IMR-90 (cell line): ENCODE measurements around the gene EIF2S1. TPM values are rescaled to one million over a fixed set of nuclear protein-coding genes. Genes with fewer than 3 reads are reported as not detected.

ENCODE experiments used
- ATAC-seq: fragments of 200-7000 bp; cut with Tn5 transposase; 2 replicates; pipeline ENCODE4 v1.9.1; 2020; ENCODE audit warnings: low read depth, mild to moderate bottlenecking, moderate library complexity
- BruUV-seq: library from RNA; stranded (reverse); fragments of 400-500 nt; replicated peaks from 2 replicates; lab custom pipeline; 2021; lab: Mats Ljungman, UMichigan
- CTCF ChIA-PET: fragments of 300-600 bp; formaldehyde crosslinking; extraction: SDS; loops from one replicate; lab custom pipeline; 2021; ENCODE audit warnings: antibody characterized with exemption; lab: Yijun Ruan, JAX
- POLR2A ChIA-PET: fragments of 300-600 bp; sonication (Branson Sonifier 250); formaldehyde crosslinking; loops from one replicate; lab custom pipeline; 2022; ENCODE audit warnings: antibody characterized with exemption; ENCODE audit not compliant: unreplicated experiment; lab: Charles Lee
- DNase-seq: peaks from one replicate; pipeline ENCODE4 v3.0.0; 2013
- H2AFZ ChIP-seq: replicated peaks from 2 replicates; pipeline ENCODE3; 2013; ENCODE audit warnings: low read length, mild to moderate bottlenecking; ENCODE audit not compliant: poor library complexity
- H2AK5ac ChIP-seq: 2 replicates; pipeline ENCODE4 v1.6.1; 2013; ENCODE audit warnings: low read depth, low read length, inconsistent platforms
- H2AK9ac ChIP-seq: replicated peaks from 2 replicates; pipeline ENCODE3; 2013; ENCODE audit warnings: mild to moderate bottlenecking, low read depth, low read length, moderate library complexity; ENCODE audit not compliant: poor library complexity
- H2BK120ac ChIP-seq: 2 replicates; pipeline ENCODE4 v1.6.1; 2013; ENCODE audit warnings: low read depth, low read length, inconsistent platforms
- H2BK15ac ChIP-seq: 3 replicates; pipeline ENCODE4 v1.6.1; 2013; ENCODE audit warnings: low read depth, low read length, inconsistent platforms
- H2BK20ac ChIP-seq: 2 replicates; pipeline ENCODE4 v1.6.1; 2013; ENCODE audit warnings: low read depth, mild to moderate bottlenecking, inconsistent platforms, low read length, moderate library complexity
- H2BK5ac ChIP-seq: 2 replicates; pipeline ENCODE4 v1.6.1; 2013; ENCODE audit warnings: mild to moderate bottlenecking, low read depth, low read length, inconsistent platforms; ENCODE audit not compliant: poor library complexity, severe bottlenecking
- H3K14ac ChIP-seq: replicated peaks from 2 replicates; pipeline ENCODE4 v1.6.1; 2013; ENCODE audit warnings: low read depth, low read length, inconsistent platforms
- H3K18ac ChIP-seq: 2 replicates; pipeline ENCODE4 v1.6.1; 2013; ENCODE audit warnings: low read depth, low read length, control low read depth
- H3K23ac ChIP-seq: 2 replicates; pipeline ENCODE4 v1.6.1; 2013; ENCODE audit warnings: low read depth, low read length, inconsistent platforms
- H3K27ac ChIP-seq: 2 replicates; pipeline ENCODE4 v1.5.1; 2013; ENCODE audit warnings: mild to moderate bottlenecking, control low read depth, low read length; ENCODE audit not compliant: insufficient read depth
- H3K27me3 ChIP-seq: 2 replicates; pipeline ENCODE4 v1.6.1; 2013; ENCODE audit warnings: low read length; ENCODE audit not compliant: control insufficient read depth, insufficient read depth
- H3K36me3 ChIP-seq: 2 replicates; pipeline ENCODE4 v1.6.1; 2013; ENCODE audit warnings: low read length, mixed read lengths; ENCODE audit not compliant: control insufficient read depth, insufficient read depth
- H3K4ac ChIP-seq: 2 replicates; pipeline ENCODE4 v1.6.1; 2013; ENCODE audit warnings: low read depth, low read length, inconsistent platforms
- H3K4me1 ChIP-seq: 2 replicates; pipeline ENCODE4 v1.6.1; 2013; ENCODE audit warnings: low read length, mixed read lengths; ENCODE audit not compliant: control insufficient read depth, insufficient read depth
- H3K4me2 ChIP-seq: 2 replicates; pipeline ENCODE4 v1.6.1; 2013; ENCODE audit warnings: low read depth, mild to moderate bottlenecking, control low read depth, low read length, moderate library complexity
- H3K4me3 ChIP-seq: 2 replicates; pipeline ENCODE4 v1.5.1; 2013; ENCODE audit warnings: low read depth, mild to moderate bottlenecking, control low read depth, low read length, moderate library complexity; ENCODE audit not compliant: insufficient read depth
- H3K56ac ChIP-seq: 2 replicates; pipeline ENCODE4 v1.6.1; 2013; ENCODE audit warnings: low read length, inconsistent platforms; ENCODE audit not compliant: insufficient read depth; ENCODE audit errors: extremely low read depth
- H3K79me1 ChIP-seq, 2 experiments: 2 replicates each; pipeline ENCODE4 v1.6.1; 2013; ENCODE audit warnings: low read length in 2 of 2, inconsistent platforms in 1 of 2, low read depth in 1 of 2
- H3K9ac ChIP-seq: 2 replicates; pipeline ENCODE4 v1.6.1; 2013; ENCODE audit warnings: low read depth, low read length, control low read depth
- H3K9me1 ChIP-seq: 2 replicates; pipeline ENCODE4 v1.6.1; 2013; ENCODE audit warnings: low read length, inconsistent platforms; ENCODE audit not compliant: insufficient read depth
- H3K9me3 ChIP-seq: 2 replicates; pipeline ENCODE4 v1.6.1; 2013; ENCODE audit warnings: low read length; ENCODE audit not compliant: control insufficient read depth, insufficient read depth
- H4K20me1 ChIP-seq: 2 replicates; pipeline ENCODE4 v1.6.1; 2013; ENCODE audit warnings: low read length, inconsistent platforms; ENCODE audit not compliant: insufficient read depth
- H4K5ac ChIP-seq: 2 replicates; pipeline ENCODE4 v1.6.1; 2013; ENCODE audit warnings: mild to moderate bottlenecking, low read depth, low read length, control low read depth
- H4K8ac ChIP-seq, 2 experiments: 2 replicates each; pipeline ENCODE4 v1.6.1; 2013; ENCODE audit warnings: low read depth in 2 of 2, low read length in 2 of 2, control low read depth in 1 of 2, inconsistent platforms in 1 of 2
- H4K91ac ChIP-seq: 2 replicates; pipeline ENCODE4 v1.6.1; 2013; ENCODE audit warnings: low read depth, low read length, inconsistent platforms; ENCODE audit not compliant: insufficient read depth
- BHLHE40 ChIP-seq: fragments of 150-350 bp; IDR thresholded peaks from 2 replicates; pipeline ENCODE4 v1.6.1; 2016; ENCODE audit warnings: mild to moderate bottlenecking, low read depth, low read length
- CEBPB ChIP-seq: IDR thresholded peaks from 2 replicates; pipeline ENCODE4 v1.6.1; 2012; ENCODE audit warnings: low read depth, low read length, improper control_type of control experiment
- CHD1 ChIP-seq: IDR thresholded peaks from 2 replicates; pipeline ENCODE4 v1.6.1; 2012; ENCODE audit warnings: low read depth, low read length, improper control_type of control experiment
- FOS ChIP-seq: fragments of 150-350 bp; IDR thresholded peaks from 2 replicates; pipeline ENCODE4 v1.6.1; 2016; ENCODE audit warnings: low read depth, low read length
- MAZ ChIP-seq: IDR thresholded peaks from 2 replicates; pipeline ENCODE4 v1.6.1; 2012; ENCODE audit warnings: low read depth, mild to moderate bottlenecking, low read length, improper control_type of control experiment, moderate library complexity, borderline replicate concordance
- MXI1 ChIP-seq: IDR thresholded peaks from 2 replicates; pipeline ENCODE4 v1.6.1; 2012; ENCODE audit warnings: low read depth, mild to moderate bottlenecking, low read length, moderate library complexity, borderline replicate concordance
- NFE2L2 ChIP-seq: fragments of 150-350 bp; IDR thresholded peaks from 2 replicates; pipeline ENCODE4 v1.6.1; 2016; ENCODE audit warnings: low read depth, mild to moderate bottlenecking, low read length
- RAD21 ChIP-seq: IDR thresholded peaks from 2 replicates; pipeline ENCODE4 v1.6.1; 2012; ENCODE audit warnings: low read length, improper control_type of control experiment
- RCOR1 ChIP-seq: IDR thresholded peaks from 2 replicates; pipeline ENCODE4 v1.6.1; 2012; ENCODE audit warnings: mild to moderate bottlenecking, low read length, improper control_type of control experiment; ENCODE audit not compliant: insufficient replicate concordance
- RFX5 ChIP-seq: IDR thresholded peaks from 2 replicates; pipeline ENCODE4 v1.8.0; 2012; ENCODE audit warnings: low read depth, mild to moderate bottlenecking, low read length, moderate library complexity
- SMC3 ChIP-seq: fragments of 150-350 bp; IDR thresholded peaks from 2 replicates; pipeline ENCODE4 v1.6.1; 2016; ENCODE audit warnings: low read depth, mild to moderate bottlenecking, antibody characterized with exemption, low read length, moderate library complexity
- WGBS, 2 experiments: methylation state at CpG; one replicate each; pipeline versions ENCODE4 v1.1.5 to v1.1.7; 2013; ENCODE audit warnings: missing lambda C conversion rate in 2 of 2; ENCODE audit not compliant: insufficient read length in 1 of 2; ENCODE audit errors: extremely low coverage in 2 of 2; 5-methylcytosine and 5-hydroxymethylcytosine counted together
- dilution Hi-C: fragments of 300-500 bp; cut with HindIII; formaldehyde crosslinking; loops from one replicate; pipeline ENCODE4 v1.14.3; 2018; ENCODE audit warnings: low sequenced_read_pairs; ENCODE audit not compliant: unreplicated experiment
- in situ Hi-C: fragments of 300-500 bp; cut with MboI; formaldehyde crosslinking; loops from 3 replicates; pipeline ENCODE4 v1.14.3; 2019; ENCODE audit warnings: low sequenced_read_pairs, inconsistent platforms, mixed read lengths
- intact Hi-C: fragments of 100-400 bp; cut with micrococcal nuclease; formaldehyde crosslinking; loops from 2 replicates; pipeline ENCODE4 v1.10.0; 2022
- polyA plus RNA-seq, 3 experiments: library from polyadenylated mRNA; depleted of rRNA; stranded (reverse); fragments of >200 nt; gene quantifications; 2 replicates each; pipeline ENCODE4 v1.2.3, GENCODE V29; 2012; ENCODE audit warnings: low replicate concordance in 1 of 3
- total RNA-seq: library from RNA; depleted of rRNA; stranded (reverse); fragments of >200 nt; gene quantifications from 2 replicates; pipeline ENCODE4 v1.2.3, GENCODE V29; 2012
- TF ChIP-seq, protein P1 (sequence below): conservative IDR thresholded peaks from 2 replicates; pipeline ENCODE4 v1.5.1; 2012; ENCODE audit warnings: mild to moderate bottlenecking, low read depth, low read length, improper control_type of control experiment

EIF2S1 gene
- total and polyA plus RNA-seq, 2 of the 4 experiments (the other 2 are of a cell fraction) = 57.9 to 125 TPM

DNA sequence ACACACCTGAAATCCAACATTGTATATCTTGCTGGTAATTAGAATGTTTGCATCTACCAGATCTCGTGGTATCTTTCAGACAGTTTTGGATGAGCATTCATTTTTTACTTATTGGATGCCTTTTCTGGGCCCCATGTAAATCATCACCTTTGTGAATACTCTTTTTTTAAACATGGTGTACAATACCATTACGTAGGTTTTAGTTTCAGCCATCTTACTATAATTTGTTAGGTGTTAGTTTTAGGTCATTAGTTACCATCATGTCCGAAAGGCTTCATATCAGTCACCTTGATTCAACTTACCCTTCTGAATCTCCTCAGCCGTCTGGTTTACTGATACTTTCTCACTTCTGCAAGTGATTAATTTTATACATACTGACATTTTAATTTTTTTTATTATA, 5.3 kb downstream of the EIF2S1 start:
- no TSS peak for BruUV-seq
- Histone ChIP-seq H3K27me3 (no peaks in the 10 kb centered on the region), H2AFZ (no peak overlapping the region), H2AK9ac (no peak overlapping the region), H3K27ac (no peak overlapping the region), H3K36me3 (peaks cover 21% of the 10 kb centered on the region), H3K4me3 (no peak overlapping the region), H3K9me1 (no peaks in the 10 kb centered on the region), H3K79me1 (peaks cover 8 to 18% of the 10 kb centered on the region in 2 experiments; a peak in 3 of 4 replicates), H3K14ac (no peak overlapping the region), H3K9ac (no peak overlapping the region), H3K4ac (no peak overlapping the region), H2BK15ac (no peak overlapping the region), H2AK5ac (no peak overlapping the region), H2BK5ac (no peak overlapping the region), H3K56ac (no peak overlapping the region), H4K8ac (no peak overlapping the region), H2BK120ac (no peak overlapping the region), H4K91ac (no peak overlapping the region), H3K18ac (no peak overlapping the region), H4K5ac (no peak overlapping the region), H3K4me2 (no peak overlapping the region), H4K20me1 (peaks cover 4% of the 10 kb centered on the region), H3K23ac (no peak overlapping the region), H3K4me1 (no peaks in the 10 kb centered on the region), H2BK20ac (no peak overlapping the region), H3K9me3 (no peaks in the 10 kb centered on the region)
- no CpG with 5 or more reads among the region's 4 CpGs for WGBS, 2 experiments
- dilution Hi-C loops (no loop called here), intact Hi-C loops (no loop called here), in situ Hi-C loops (no loop called here)
- TF ChIP-seq NFE2L2 (no peak), RCOR1 (no peak), RFX5 (no peak), BHLHE40 (no peak), FOS (no peak), MXI1 (no peak), CHD1 (no peak), MAZ (no peak), RAD21 (no peak), SMC3 (no peak), CEBPB (no peak)
- TF ChIP-seq, protein P1, sequence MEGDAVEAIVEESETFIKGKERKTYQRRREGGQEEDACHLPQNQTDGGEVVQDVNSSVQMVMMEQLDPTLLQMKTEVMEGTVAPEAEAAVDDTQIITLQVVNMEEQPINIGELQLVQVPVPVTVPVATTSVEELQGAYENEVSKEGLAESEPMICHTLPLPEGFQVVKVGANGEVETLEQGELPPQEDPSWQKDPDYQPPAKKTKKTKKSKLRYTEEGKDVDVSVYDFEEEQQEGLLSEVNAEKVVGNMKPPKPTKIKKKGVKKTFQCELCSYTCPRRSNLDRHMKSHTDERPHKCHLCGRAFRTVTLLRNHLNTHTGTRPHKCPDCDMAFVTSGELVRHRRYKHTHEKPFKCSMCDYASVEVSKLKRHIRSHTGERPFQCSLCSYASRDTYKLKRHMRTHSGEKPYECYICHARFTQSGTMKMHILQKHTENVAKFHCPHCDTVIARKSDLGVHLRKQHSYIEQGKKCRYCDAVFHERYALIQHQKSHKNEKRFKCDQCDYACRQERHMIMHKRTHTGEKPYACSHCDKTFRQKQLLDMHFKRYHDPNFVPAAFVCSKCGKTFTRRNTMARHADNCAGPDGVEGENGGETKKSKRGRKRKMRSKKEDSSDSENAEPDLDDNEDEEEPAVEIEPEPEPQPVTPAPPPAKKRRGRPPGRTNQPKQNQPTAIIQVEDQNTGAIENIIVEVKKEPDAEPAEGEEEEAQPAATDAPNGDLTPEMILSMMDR = no peak
- CTCF ChIA-PET = no interaction called here
- DNase-seq = no peak
- POLR2A ChIA-PET = no interaction called here
- ATAC-seq = no peak
